ENCODE results near the gene MLANA. TPM values are rescaled to one million over a fixed set of nuclear protein-coding genes. Genes with fewer than 3 reads are reported as not detected.

MLANA gene
- total RNA-seq, 4 donors from 2014 or later: not detected

DNA sequence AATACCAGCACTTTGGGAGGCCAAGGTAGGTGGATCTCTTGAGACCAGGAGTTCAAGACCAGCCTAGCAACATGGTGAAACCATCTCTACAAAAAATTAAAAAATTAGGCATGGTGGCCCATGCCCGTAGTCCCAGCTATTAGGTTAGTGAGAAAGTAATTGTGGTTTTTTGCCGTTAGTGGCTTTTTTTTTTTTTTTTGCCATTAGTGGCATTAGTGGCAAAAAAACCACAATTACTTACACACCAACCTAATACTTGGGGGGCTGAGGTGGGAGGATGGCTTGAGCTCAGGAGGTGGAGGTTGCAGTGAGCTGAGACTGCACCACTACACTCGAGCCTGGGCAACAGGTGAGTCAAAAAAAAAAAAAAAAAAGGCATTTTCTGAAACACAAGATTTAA lies 27.8 kb downstream of the MLANA start:
- WGBS, 2 donors: 86 to 89% methylated on average over 3 of the region's 3 CpGs
- Histone ChIP-seq H3K27ac (no peak overlapping the region), H3K4me1 (no peaks in the 10 kb centered on the region), H3K36me3 (peaks cover 0 to 38% (median 7%) of the 10 kb centered on the region in 3 donors), H3K4me3 (no peak overlapping the region), H3K9me3 (no peaks in the 10 kb centered on the region), H3K27me3 (no peaks in the 10 kb centered on the region)
- no peak for DNase-seq
- no peak for TF ChIP-seq CTCF (IDR thresholded peaks at IDR 0.05)
- no peak for TF ChIP-seq POLR2A (IDR thresholded peaks at IDR 0.05)
- intact Hi-C loops (cut with DNase I): no loop called here

- H3K27me3 ChIP-seq: no peaks in the 10 kb centered on the region
- no peak for TF ChIP-seq POLR2A (IDR thresholded peaks at IDR 0.05)
- H3K4me3 ChIP-seq: no peak overlapping the region
- no peaks in the 10 kb centered on the region for H3K4me1 ChIP-seq
- H3K9me3 ChIP-seq: no peaks in the 10 kb centered on the region
- no peak overlapping the region for H3K27ac ChIP-seq
- WGBS, 2 donors: 84 to 94% methylated on average over 2 of the region's 2 CpGs
- intact Hi-C loops (cut with DNase I): no loop called here
- DNase-seq: no peak
- peaks cover 0 to 57% (median 7%) of the 10 kb centered on the region in 3 donors for H3K36me3 ChIP-seq
These were observed 30.2 kb downstream of the MLANA start for GRCh38 chr9:5920860-5921328.

DNA sequence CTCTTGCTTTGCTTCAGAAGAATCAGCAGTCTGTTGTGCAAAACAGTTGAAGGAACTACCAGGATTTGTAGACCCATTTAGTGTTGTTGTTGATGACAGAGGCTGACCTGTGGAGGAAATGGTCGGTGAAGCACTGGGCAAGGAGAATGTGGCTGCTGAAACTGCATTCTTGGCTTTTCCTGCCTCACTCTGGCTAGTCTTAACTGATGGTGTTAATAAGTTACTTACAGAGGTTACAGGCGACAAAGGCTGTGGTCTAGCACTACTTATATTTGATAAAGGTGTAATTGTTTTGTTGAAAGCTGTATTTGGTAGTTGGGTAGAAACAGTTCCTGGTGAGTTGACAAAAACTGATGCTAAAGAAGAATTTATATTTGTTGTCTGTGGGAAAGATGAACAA lies 31.5 kb downstream of the MLANA start:
- Histone ChIP-seq H3K4me3 (no peak overlapping the region), H3K27me3 (no peaks in the 10 kb centered on the region), H3K9me3 (no peaks in the 10 kb centered on the region), H3K4me1 (no peaks in the 10 kb centered on the region), H3K27ac (no peak overlapping the region), H3K36me3 (peaks cover 0 to 69% (median 7%) of the 10 kb centered on the region in 3 donors)
- no peak for DNase-seq
- no peak for TF ChIP-seq CTCF (IDR thresholded peaks at IDR 0.05)
- no peak for TF ChIP-seq POLR2A (IDR thresholded peaks at IDR 0.05)
- 75 to 88% methylated on average over 2 of the region's 2 CpGs for WGBS, 2 donors
- intact Hi-C loops (cut with DNase I): no loop called here

DNA sequence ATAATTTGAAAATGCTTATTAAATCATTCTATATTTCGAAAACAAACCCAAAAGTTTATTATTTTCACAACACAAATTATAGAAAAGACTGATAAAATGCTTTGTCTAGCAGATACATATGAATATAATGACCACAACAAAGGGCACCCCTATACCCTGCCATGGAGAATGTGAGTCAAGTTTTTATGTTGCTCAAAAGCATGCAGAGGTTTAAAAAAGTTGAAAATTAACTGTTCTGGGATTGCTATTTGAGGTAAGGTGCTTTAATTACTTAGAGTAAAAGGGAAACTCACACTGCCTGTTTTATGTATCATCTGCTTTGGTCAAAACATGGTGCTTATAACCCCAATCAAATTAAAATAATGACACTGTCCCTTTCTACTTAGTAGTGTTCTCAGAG lies 41.0 kb downstream of the MLANA start:
- WGBS, 2 donors: 86 to 90% methylated on average over 1 of the region's 1 CpG
- no peak overlapping the region for H3K27ac ChIP-seq
- intact Hi-C loops (cut with DNase I): no loop called here
- H3K4me1 ChIP-seq: no peaks in the 10 kb centered on the region
- no peak for DNase-seq
- H3K4me3 ChIP-seq: no peak overlapping the region
- no peaks in the 10 kb centered on the region for H3K27me3 ChIP-seq
- H3K36me3 ChIP-seq: peaks cover 0 to 55% (median 0%) of the 10 kb centered on the region in 3 donors
- H3K9me3 ChIP-seq: no peaks in the 10 kb centered on the region
- TF ChIP-seq POLR2A (IDR thresholded peaks at IDR 0.05): no peak
- TF ChIP-seq CTCF (IDR thresholded peaks at IDR 0.05): no peak

GRCh38 chr9:5938449-5938848 lies 47.8 kb downstream of the MLANA start:
- H3K4me3 ChIP-seq: no peak overlapping the region
- peaks cover 0 to 14% (median 0%) of the 10 kb centered on the region in 3 donors for H3K36me3 ChIP-seq
- intact Hi-C loops (cut with DNase I): no loop called here
- no peaks in the 10 kb centered on the region for H3K27me3 ChIP-seq
- H3K27ac ChIP-seq: no peak overlapping the region
- H3K9me3 ChIP-seq: no peaks in the 10 kb centered on the region
- H3K4me1 ChIP-seq: no peaks in the 10 kb centered on the region
- no peak for TF ChIP-seq POLR2A (IDR thresholded peaks at IDR 0.05)
- no peak for TF ChIP-seq CTCF (IDR thresholded peaks at IDR 0.05)
- whole genome bisulfite sequencing, 2 donors: 91 to 97% methylated on average over 2 of the region's 2 CpGs
- no peak for DNase-seq

GRCh38 chr9:5939530-5939929 lies 48.8 kb downstream of the MLANA start:
- Histone ChIP-seq H3K27me3 (no peaks in the 10 kb centered on the region), H3K4me3 (no peak overlapping the region), H3K4me1 (no peaks in the 10 kb centered on the region), H3K27ac (no peak overlapping the region), H3K36me3 (peaks cover 0 to 6% (median 0%) of the 10 kb centered on the region in 3 donors), H3K9me3 (no peaks in the 10 kb centered on the region)
- intact Hi-C loops (cut with DNase I): no loop called here
- TF ChIP-seq CTCF (IDR thresholded peaks at IDR 0.05) (no peak), POLR2A (IDR thresholded peaks at IDR 0.05) (no peak)
- no peak for DNase-seq
